ENCODE measurements around the gene PITX2. TPM values are rescaled to one million over a fixed set of nuclear protein-coding genes. Genes with fewer than 3 reads are reported as not detected.

The PITX2 gene
- total and polyA plus RNA-seq, 5 experiments from 2014 or later, result not detected

DNA sequence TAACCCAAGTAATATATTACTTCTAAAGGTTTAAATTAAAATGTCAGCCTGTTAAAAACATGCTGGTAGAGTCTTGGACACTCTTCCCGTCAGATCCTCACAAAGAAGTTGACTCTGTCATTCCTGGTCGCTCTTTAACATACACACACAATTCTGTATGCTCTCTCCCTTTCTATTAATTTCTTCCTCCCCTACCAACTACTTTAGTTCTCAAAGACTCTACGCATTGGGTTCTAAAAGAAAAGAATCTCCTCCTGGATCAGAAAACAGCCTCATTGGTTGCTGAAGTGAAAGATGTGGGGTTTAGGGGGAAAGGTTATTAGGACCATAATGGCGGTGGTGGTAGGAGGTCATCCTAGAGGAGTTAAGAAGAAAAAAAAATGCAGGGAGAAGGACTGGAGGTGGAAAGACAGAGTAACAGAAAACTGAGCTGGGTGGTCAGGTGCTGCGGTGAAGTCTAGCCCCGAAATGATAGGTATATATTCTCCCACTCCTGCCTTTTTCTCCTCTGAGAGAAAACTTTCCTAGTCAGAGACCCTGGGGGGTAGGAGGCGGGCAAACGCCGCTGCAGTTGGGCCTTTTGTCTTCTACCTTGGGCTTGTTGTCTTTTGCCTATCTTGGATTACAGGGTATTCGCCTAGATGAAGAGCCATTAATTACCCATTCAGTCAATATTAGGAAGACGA, 5.2 kb upstream of the PITX2 start:
- ATAC-seq (no peak), DNase-seq (no peak)
- H3K4me1 Mint-ChIP-seq, result peaks cover 8 to 28% (median 27%) of the 10 kb centered on the region in 4 donors
- POLR2A ChIA-PET, result no interaction called here
- peak overlapping the region in 3 of 10 donors; percentile 33 to 66 (median 45) for H3K4me3 Mint-ChIP-seq
- H3K27ac Mint-ChIP-seq, result peak overlapping the region in 1 of 10 donors; percentile 73
- H3K36me3 Mint-ChIP-seq, result peaks cover 5 to 44% (median 6%) of the 10 kb centered on the region in 3 donors
- peaks cover 0 to 44% (median 24%) of the 10 kb centered on the region in 9 donors for H3K9me3 Mint-ChIP-seq
- peaks cover 64 to 96% (median 84%) of the 10 kb centered on the region in 5 donors for H3K27me3 Mint-ChIP-seq

DNA sequence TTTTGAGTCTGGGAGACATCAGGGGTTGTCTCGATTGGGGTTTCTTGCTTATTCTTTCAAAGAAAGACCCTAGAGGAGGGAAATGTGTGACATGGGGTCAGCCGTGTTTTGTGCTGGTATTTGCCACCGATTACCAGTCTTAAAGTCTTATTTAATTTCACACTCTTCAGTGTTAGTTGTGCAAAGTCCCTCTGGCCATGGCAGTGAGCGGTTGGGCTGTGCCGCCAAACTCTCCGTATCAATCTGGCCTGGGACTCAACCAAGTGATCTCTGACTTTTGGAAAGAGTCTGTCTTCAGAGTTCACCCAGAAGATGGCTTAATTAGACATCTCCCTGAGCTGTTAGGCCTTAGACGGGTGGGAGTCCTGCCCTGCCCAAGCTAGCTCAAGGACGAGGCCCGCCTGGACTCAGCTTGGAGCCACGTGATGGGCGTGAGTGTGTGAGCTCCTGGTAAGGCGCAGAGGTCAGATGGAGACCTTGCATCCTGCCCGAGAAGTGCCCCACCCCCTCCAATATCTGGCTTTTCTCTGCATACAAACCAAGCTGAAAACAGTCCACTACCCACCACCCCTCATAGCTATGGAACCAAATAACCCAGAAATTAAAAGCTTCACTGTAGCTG, 3.8 kb upstream of the PITX2 start:
- Mint-ChIP-seq H3K36me3 (peaks cover 4 to 45% (median 5%) of the 10 kb centered on the region in 3 donors), H3K4me1 (peaks cover 7 to 35% (median 26%) of the 10 kb centered on the region in 4 donors), H3K9me3 (peaks cover 0 to 44% (median 18%) of the 10 kb centered on the region in 9 donors), H3K27ac (peak overlapping the region in 1 of 10 donors; percentile 14), H3K27me3 (peaks cover 63 to 100% (median 77%) of the 10 kb centered on the region in 5 donors), H3K4me3 (no peak overlapping the region)
- POLR2A ChIA-PET, result no interaction called here
- ATAC-seq (no peak), DNase-seq (no peak)

DNA sequence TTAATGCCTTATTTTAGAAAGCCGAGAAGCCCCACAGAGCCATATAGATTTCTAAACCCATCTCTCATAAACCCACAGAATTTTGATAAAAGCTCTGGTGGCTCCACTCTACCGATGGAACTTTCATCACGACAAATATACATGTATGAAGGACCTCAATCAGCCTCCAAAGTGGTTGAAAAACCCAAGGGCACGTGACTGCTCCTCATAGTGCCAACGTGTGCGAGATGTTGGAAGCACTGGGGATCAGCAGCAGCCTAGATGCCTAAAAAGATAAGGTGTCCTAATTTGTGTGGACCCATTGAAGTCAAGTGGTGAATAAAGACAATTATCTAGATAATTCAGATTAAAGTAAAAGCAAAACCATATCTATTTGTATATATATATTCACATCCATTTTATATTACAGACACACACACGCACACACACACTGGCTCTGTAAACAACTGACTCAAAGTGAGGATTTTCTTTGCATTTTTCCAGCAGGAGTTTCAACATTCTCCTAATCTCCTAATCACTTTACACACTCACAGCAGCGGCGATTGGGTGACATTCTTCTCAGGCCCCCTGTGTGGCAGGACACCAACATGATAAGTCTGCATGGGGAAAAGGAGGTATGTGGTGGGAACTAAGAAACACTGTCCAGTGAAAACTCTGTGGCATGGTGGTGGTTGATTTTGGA, 2.8 kb upstream of the PITX2 start:
- ATAC-seq (no peak), DNase-seq (no peak)
- Mint-ChIP-seq H3K9me3 (peaks cover 0 to 41% (median 18%) of the 10 kb centered on the region in 9 donors), H3K36me3 (peaks cover 5 to 45% (median 6%) of the 10 kb centered on the region in 3 donors), H3K4me3 (no peak overlapping the region), H3K27me3 (peaks cover 60 to 100% (median 74%) of the 10 kb centered on the region in 5 donors), H3K27ac (no peak overlapping the region), H3K4me1 (peaks cover 5 to 43% (median 27%) of the 10 kb centered on the region in 4 donors)
- POLR2A ChIA-PET, result no interaction called here

DNA sequence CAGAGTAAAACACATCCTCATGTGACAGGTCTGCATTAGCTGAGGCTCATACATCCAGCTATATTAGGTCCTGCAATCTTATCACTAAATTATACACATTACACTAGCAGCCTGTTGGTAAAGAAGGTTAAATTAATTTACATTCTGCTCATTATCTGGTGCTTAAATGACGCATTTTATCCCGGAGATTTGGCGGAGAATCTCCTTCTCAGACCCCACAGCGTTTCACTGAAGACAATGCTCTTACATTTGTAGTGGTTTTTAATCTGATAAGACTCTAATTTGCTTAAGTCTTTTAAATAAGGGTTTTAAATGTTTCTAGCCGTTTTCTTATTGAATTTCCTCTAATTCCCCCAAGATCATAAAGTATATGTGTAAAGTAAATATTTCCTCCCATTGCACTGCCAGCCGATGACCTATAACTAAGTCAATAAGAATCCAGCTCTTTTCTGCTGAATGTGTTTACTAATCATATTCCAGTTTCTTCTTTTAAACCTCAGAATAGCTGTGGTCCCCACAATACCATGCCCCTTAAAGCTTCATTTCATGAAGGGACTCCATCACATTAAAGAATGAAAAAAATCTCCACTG, 2.1 kb upstream of the PITX2 start:
- peaks cover 7 to 50% (median 32%) of the 10 kb centered on the region in 4 donors for H3K4me1 Mint-ChIP-seq
- no peak overlapping the region for H3K4me3 Mint-ChIP-seq

DNA sequence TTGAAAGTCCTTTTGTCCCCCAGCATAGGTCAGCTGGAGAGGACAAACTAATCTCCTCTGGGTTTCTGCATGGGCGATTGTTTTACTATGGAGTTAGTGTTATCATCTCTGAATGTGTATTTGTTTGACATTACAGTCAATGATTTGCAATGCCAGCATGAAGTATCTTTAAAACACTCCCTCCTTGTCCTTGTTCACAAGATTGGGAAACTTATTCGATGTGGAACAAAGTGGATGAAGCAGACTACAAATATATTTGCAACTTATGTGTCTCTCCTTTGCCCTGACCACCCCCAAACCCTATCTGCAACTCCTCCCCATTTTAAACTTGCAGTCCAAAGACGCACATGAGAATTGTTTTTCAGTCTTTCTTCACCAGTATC, 1.5 kb upstream of the PITX2 start:
- H3K27ac Mint-ChIP-seq, result no peak overlapping the region
- peaks cover 0 to 38% (median 20%) of the 10 kb centered on the region in 9 donors for H3K9me3 Mint-ChIP-seq
- DNase-seq, result no peak
- peaks cover 5 to 38% (median 8%) of the 10 kb centered on the region in 3 donors for H3K36me3 Mint-ChIP-seq
- POLR2A ChIA-PET, result interaction anchor here (0.7 kb wide), 1 partner anchor 18 kb away, joined by 3 read pairs; no protein-coding TSS in a partner anchor
- peaks cover 64 to 100% (median 77%) of the 10 kb centered on the region in 5 donors for H3K27me3 Mint-ChIP-seq
- H3K4me1 Mint-ChIP-seq, result peaks cover 8 to 56% (median 36%) of the 10 kb centered on the region in 4 donors
- H3K4me3 Mint-ChIP-seq, result no peak overlapping the region
- no peak for ATAC-seq

More for the DNA sequence above, 2.1 kb upstream of the PITX2 start:
- DNase-seq (no peak), ATAC-seq (no peak)
- H3K27me3 Mint-ChIP-seq, result peaks cover 62 to 100% (median 75%) of the 10 kb centered on the region in 5 donors
- H3K36me3 Mint-ChIP-seq, result peaks cover 5 to 41% (median 6%) of the 10 kb centered on the region in 3 donors
- peaks cover 0 to 35% (median 18%) of the 10 kb centered on the region in 9 donors for H3K9me3 Mint-ChIP-seq
- POLR2A ChIA-PET, result interaction anchor here (0.7 kb wide), 1 partner anchor 19 kb away, joined by 3 read pairs; no protein-coding TSS in a partner anchor
- H3K27ac Mint-ChIP-seq, result no peak overlapping the region

DNA sequence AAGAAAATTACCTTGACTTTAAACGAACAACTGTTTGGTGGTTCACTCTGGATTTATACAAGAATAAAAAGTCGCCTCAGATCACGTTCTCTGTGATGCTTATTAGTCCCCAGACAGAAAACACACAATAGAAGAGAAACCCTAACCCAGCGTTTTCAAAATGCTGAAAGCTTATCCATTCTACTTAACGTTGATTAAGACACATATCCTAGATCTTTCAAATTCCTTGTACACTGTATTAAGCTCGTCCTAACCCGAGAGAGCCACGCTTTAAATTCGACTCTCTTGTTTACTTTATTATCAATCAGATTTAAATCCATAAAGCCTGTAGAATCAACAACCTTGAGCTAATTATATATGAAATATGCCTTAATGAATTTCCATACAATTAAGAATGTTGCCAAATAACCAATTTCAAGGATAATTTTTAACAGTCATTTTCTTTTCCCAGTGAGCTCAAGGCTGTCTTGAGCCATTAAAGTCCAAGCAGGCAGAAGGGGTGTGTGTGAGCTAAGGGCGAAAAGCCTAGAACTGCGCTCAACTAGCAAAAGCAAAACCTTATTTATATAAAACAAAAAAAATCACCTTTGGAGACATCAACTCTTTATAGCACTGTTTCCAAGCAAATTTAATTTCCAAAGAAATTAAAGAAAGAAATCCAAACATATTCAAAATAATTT, 981 bp upstream of the PITX2 start:
- POLR2A ChIA-PET, result interaction anchor here (0.8 kb wide), 1 partner anchor 9 kb away, joined by 4 read pairs; no protein-coding TSS in a partner anchor
- Mint-ChIP-seq H3K4me1 (peaks cover 8 to 57% (median 35%) of the 10 kb centered on the region in 4 donors), H3K27ac (no peak overlapping the region), H3K9me3 (peaks cover 0 to 37% (median 18%) of the 10 kb centered on the region in 9 donors), H3K36me3 (peaks cover 5 to 34% (median 7%) of the 10 kb centered on the region in 3 donors), H3K27me3 (peaks cover 63 to 100% (median 78%) of the 10 kb centered on the region in 5 donors), H3K4me3 (peak overlapping the region in 9 of 10 donors; percentile 4 to 82 (median 72))
- DNase-seq, result no peak
- ATAC-seq, result no peak

DNA sequence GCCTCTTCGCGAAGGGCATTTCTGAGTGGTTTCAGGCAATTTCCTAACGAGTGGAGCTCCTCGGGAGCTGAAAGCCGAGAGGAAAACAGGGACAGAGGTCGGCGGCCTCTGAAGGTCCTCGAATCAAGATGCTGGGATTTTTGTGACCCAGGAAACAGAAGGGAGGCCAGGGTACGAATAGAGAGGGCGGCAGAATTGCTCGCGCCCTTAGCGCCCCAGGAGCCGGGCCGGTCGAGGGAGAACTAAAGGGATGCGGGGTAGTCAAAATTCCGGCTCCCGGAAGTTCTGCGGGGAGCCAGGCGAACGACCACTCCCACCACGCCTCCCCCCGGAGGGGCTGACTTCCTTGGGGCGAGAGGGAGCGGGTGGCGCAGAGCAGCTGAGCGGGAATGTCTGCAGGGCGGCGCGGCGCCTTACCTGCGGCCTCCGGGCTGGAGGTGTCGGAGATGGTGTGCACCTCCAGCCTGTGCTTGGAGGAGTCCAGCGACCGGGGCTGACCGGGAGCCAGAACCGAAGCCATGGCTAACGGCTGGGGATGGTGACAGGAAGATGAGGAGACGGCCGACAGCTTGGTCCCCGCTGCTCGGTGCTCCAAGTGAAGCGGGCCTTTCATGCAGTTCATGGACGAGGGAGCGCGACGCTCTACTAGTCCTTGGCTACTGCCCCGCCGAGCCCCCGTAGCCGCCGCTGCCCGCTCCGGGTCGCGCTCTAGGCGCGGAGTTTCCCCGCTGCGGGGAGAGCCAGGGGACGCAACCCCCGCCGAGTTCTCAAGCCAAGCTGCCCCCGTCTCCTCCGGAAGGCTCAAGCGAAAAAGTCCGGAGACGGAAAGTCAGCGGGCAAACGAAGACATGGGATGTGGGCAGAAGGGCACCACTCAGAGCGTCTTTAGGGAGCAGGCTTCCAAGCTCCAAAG, 782 bp downstream of the PITX2 start:
- ATAC-seq (no peak), DNase-seq (no peak)
- H3K27me3 Mint-ChIP-seq, result peaks cover 62 to 100% (median 79%) of the 10 kb centered on the region in 5 donors
- peaks cover 5 to 22% (median 12%) of the 10 kb centered on the region in 3 donors for H3K36me3 Mint-ChIP-seq
- H3K9me3 Mint-ChIP-seq, result peaks cover 3 to 34% (median 14%) of the 10 kb centered on the region in 9 donors
- H3K27ac Mint-ChIP-seq, result no peak overlapping the region
- peak overlapping the region; percentile 61 to 85 (median 72) for H3K4me3 Mint-ChIP-seq
- POLR2A ChIA-PET, result no interaction called here
- H3K4me1 Mint-ChIP-seq, result peaks cover 9 to 60% (median 41%) of the 10 kb centered on the region in 4 donors

DNA sequence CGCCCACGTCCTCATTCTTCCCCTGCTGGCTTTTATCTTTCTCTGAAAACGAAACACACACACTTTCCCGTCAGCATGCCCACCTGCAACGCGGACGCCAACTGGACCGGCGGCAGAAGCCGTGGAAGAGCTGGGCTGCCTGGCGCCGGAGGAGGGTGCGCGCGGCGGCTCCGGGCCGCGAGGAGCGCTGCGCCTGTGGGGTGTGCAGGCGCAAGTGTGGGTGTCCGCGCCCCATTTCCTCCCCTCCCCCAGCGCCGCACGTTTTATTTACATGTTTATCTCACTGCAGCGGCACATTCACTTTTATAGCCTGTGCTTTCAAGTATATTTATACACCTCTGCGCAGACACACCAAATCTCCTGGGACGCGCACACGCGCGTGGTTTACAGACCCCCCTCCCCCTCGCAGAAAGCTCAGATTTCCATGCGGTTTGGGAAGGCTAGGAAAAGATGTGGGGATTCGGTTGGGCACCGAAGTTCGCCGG, 1.5 kb downstream of the PITX2 start:
- Mint-ChIP-seq H3K36me3 (peaks cover 5 to 18% (median 12%) of the 10 kb centered on the region in 3 donors), H3K4me1 (peaks cover 9 to 60% (median 41%) of the 10 kb centered on the region in 4 donors), H3K9me3 (peaks cover 3 to 40% (median 13%) of the 10 kb centered on the region in 9 donors), H3K27ac (no peak overlapping the region), H3K4me3 (peak overlapping the region in 9 of 10 donors; percentile 4 to 82 (median 71)), H3K27me3 (peaks cover 60 to 100% (median 79%) of the 10 kb centered on the region in 5 donors)
- ATAC-seq (no peak), DNase-seq (no peak)
- POLR2A ChIA-PET, result no interaction called here

DNA sequence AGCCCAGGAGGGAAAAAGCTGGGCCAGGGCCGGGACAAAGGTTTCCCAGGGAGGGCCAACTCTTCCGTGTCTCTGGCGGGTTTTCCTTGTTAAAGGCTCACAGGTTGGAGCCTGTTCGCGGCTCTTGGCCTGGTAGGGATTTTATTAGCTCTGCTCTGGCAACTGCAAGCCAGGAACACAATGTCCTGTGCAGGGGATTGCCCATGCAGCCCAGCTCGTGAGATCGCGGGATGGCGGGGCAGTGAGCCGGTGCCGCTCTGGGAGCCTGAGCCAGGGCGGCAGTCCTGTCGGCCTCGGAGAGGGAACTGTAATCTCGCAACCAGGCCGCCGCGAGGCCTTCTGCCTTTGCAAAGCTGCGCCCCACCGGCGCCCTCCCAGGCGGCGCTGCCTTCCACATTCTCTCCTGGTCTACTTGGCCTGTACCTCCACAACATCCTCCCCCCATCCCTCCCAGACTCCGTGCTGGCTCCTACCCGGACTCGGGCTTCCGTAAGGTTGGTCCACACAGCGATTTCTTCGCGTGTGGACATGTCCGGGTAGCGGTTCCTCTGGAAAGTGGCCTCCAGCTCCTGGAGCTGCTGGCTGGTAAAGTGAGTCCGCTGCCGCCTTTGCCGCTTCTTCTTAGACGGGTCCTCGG, 2.1 kb downstream of the PITX2 start:
- Mint-ChIP-seq H3K27ac (no peak overlapping the region), H3K36me3 (peaks cover 1 to 18% (median 14%) of the 10 kb centered on the region in 3 donors), H3K9me3 (peaks cover 3 to 42% (median 12%) of the 10 kb centered on the region in 9 donors), H3K27me3 (peaks cover 61 to 100% (median 79%) of the 10 kb centered on the region in 5 donors), H3K4me3 (peak overlapping the region in 7 of 10 donors; percentile 57 to 82 (median 71)), H3K4me1 (peaks cover 9 to 60% (median 44%) of the 10 kb centered on the region in 4 donors)
- POLR2A ChIA-PET, result no interaction called here
- DNase-seq, result no peak
- ATAC-seq, result no peak

DNA sequence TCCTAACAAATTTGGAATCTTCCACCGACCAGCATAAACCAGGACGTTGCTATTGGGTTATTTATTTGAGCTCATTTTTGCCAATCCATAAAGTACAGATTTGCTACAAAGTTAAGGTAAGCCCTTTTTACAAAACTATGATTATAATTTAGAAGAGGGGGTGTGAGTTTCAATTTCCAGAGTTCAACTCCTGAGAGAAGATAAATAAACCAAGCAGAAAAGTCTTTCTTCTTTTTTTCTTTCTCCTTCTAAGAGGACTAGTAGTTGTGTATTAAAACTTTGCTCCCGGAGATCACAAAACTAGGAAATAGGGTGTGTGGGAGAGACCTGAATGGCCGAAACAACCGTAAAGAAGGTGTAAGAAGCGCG, 2.6 kb downstream of the PITX2 start:
- ATAC-seq, result no peak
- peak overlapping the region in 7 of 10 donors; percentile 56 to 73 (median 67) for H3K4me3 Mint-ChIP-seq
- peaks cover 1 to 18% (median 15%) of the 10 kb centered on the region in 3 donors for H3K36me3 Mint-ChIP-seq
- H3K27me3 Mint-ChIP-seq, result peaks cover 61 to 100% (median 77%) of the 10 kb centered on the region in 5 donors
- peaks cover 3 to 46% (median 9%) of the 10 kb centered on the region in 9 donors for H3K9me3 Mint-ChIP-seq
- no peak overlapping the region for H3K27ac Mint-ChIP-seq
- H3K4me1 Mint-ChIP-seq, result peaks cover 9 to 60% (median 45%) of the 10 kb centered on the region in 4 donors
- POLR2A ChIA-PET, result no interaction called here
- no peak for DNase-seq

All from naive thymus-derived CD8-positive, alpha-beta T cell (primary cell).